Activated T-cell treated with anti-CD3 and anti-CD28 coated beads for 48 hours (primary cell): ENCODE data around the gene CERS1.

ENCODE experiments used
- DNase-seq: peaks from one replicate; pipeline ENCODE4 v3.0.0-alpha.2; 2020; ENCODE audit warnings: low read depth

The CERS1 gene

DNA sequence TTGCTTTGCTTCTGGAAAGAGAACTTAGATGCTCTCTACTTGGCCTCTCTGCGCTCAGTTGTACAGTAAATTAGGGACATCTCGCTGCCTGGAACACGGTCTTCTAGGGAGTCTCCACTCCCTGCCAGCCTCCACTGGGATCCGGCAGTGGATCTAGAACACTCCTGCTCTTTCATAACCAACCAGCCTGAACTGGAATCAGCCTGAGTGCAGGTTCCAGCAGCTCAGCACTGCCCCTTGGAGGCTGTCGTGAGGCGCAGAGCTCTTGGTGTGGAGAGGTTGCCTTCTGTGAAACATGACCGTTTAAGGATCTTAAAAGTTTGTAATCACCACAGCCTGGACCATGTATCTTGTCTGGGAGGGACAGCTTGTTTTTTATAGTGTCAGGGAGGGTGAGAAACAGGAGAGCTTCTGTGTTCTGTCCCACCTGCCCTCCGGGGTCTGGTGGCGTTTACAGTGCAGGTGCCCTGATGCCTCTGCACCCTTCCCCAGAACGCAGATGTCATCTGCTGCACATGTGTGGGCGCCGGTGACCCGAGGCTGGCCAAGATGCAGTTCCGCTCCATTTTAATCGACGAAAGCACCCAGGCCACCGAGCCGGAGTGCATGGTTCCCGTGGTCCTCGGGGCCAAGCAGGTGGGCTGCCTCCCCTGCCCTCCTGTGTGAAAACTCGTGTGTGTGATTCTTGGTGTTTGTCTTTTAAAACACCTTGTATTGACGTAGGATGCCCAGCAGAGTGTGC lies 39.4 kb downstream of the CERS1 start:
- DNase-seq = no peak

DNA sequence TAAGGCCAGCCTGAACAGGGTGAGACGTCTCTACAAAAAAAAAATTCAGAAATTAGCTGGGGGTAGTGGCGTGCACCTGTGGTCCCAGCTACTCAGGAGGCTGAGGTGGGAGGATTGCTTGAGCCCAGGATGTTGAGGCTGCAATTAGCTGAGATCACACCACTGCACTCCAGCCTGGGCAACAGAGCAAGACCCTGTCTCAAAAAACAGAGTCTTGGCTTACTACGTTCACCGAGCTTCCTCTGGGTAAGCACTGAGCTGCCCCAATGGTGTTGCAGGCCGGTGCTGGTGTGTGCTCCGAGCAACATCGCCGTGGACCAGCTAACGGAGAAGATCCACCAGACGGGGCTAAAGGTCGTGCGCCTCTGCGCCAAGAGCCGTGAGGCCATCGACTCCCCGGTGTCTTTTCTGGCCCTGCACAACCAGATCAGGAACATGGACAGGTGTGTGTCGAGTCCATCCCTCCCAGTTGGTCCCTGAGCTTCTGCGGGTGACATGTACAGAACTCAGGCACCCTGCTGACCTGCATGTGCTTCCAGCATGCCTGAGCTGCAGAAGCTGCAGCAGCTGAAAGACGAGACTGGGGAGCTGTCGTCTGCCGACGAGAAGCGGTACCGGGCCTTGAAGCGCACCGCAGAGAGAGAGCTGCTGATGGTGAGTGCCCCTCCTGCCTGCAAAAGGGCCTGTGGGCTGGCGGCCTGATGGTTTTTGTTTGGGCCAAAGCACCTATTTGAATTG lies 40.1 kb downstream of the CERS1 start:
- no peak for DNase-seq

DNA sequence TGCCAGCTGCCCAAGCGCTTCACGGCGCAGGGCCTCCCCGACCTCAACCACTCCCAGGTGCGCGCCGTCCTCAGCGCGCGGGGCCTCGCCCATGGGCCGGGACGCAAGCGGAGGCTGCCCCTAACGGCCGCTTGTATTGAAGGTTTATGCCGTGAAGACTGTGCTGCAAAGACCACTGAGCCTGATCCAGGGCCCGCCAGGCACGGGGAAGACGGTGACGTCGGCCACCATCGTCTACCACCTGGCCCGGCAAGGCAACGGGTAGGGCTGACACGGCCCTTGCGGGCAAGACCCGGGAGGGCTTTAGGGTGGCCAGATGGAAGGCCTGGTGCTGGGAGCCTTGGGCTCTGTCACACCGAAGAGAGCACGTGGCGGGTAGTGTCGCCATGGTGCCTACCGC lies 41.0 kb downstream of the CERS1 start:
- no peak for DNase-seq

DNA sequence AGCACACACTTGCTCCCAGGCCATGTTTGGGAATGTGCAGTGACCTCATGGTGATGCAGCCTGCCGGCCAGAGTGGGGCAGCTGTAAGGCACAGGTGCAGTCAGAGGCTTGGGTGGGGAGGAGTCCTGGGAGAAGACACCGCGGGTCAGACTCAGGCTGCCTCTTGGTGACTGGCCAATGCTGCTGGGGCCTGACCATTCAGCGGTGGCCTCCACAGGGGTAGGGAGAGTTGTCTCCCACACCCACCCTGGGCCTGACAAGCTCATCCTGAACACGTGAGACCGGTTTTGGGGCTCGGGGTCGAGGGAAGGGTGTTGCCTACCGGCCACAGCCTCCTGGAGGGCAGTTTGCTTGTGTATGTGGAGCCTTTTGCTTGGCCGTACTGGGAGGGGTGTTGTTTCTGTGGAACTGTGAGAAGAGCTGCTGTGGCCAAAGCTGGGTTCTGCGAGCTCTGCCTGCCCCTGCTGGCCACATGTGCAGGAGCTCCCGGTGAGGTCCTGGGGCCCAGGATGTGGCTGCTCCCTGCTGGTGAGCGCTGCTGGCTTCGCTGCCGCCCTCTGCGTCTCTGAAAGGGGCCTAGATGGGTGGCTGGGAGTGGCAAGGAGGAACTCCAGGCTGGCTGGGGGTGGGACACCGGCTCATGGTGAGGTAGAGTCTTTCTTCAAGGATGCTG lies 42.1 kb downstream of the CERS1 start:
- no peak for DNase-seq

DNA sequence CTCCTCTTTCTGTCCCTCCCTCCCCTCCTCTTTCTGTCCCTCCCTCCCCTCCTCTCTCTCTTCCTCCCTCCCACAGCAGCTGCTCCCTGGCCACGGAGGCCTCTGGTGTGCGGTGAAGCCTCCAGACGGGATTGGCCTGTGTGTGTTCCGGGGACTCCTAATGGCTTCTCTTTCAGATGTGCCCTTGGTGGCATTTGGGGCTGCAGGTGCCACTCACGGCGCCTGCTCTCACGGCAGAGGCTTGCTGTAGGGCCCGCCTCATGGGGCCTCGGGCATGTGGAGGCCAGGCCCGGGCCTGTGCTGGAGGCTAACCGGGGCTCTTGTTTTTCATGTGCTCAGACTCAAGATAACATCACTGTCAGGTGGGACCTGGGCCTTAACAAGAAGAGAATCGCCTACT lies 43.3 kb downstream of the CERS1 start:
- DNase-seq = no peak

DNA sequence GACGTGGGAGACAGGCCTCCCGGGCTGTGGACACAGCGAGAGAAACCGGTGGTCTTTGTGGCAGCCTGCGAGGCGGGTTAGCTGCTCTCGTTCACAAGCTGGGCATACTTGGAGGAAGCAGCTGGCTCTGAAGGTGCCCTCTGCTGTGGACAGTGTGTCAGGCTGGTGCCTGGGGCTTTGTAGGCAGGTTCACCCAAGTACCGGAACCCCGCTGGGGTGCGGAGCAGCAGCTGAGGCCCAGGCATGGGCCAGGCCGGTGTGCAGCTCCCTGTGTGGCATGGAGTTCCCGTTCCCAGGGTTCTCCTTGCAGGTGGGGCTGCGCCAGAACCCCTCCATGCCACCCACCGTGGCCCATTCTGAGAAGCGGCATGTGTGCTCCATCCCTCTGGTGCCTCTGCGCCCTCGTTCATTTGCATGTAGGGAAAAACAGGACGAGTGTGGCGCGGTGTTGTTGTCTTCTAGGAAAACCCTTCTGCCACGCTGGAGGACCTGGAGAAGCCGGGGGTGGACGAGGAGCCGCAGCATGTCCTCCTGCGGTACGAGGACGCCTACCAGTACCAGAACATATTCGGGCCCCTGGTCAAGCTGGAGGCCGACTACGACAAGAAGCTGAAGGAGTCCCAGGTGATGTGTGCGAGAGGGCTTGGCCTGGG lies 44.2 kb downstream of the CERS1 start:
- no peak for DNase-seq

DNA sequence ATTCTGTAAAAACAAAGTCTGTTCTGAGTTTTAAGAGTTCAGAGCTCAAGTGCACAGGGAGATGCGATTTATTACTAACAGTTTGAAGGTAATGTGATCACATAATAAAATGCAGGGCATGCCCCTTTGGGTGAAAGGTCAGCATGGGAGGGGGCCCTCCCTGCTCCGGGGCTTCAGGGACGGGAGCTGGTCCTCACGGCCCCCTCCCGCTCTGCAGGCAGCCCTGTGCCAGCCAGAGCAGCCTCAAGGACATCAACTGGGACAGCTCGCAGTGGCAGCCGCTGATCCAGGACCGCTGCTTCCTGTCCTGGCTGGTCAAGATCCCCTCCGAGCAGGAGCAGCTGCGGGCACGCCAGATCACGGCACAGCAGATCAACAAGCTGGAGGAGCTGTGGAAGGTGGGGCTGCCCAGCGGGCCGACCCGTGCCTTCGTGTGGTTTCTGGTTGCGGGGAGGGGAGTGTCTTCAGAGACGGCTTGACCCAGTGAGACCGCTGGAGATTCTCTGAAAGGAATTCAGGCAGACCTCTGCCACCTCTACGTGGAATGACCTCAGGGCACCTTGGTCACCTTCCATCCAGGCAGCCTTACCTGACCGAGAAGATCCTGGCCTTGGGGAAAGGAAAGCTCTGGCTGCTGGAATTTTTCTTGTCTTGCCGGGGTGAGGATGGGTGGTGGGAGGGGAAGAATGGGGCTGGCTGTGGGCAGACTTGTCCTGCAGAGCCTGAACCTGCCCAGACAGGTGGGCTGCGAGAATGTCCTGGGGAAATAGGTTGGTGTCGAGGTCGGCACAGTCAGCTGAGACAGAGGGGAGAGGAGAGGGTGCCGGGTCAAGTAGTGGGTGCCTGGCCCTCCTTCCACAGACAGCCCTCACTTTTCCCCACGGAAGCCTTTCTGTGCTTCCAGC lies 45.2 kb downstream of the CERS1 start:
- no peak for DNase-seq

DNA sequence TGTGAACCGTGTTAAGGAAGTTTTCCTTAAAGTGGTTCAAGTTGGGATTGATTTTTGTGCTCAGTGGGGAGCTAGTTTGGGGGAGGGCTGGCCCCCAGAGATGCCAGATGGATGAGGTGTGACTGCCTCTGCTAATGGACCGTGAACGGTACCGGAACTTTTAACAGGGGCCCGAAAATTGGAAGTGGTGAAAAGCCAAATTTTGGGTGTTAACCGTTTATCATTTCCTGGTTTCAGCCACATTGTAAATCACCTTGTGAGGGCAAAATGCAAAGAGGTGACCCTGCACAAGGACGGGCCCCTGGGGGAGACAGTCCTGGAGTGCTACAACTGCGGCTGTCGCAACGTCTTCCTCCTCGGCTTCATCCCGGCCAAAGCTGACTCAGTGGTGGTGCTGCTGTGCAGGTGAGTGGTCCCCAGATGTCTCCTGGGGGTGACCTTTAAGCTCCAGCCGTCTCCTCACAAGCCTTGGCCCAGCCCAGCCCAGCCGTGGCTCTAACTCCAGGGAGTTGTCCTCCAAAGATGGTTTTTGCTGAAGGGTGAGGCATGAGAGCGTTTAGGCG lies 46.0 kb downstream of the CERS1 start:
- DNase-seq = no peak

DNA sequence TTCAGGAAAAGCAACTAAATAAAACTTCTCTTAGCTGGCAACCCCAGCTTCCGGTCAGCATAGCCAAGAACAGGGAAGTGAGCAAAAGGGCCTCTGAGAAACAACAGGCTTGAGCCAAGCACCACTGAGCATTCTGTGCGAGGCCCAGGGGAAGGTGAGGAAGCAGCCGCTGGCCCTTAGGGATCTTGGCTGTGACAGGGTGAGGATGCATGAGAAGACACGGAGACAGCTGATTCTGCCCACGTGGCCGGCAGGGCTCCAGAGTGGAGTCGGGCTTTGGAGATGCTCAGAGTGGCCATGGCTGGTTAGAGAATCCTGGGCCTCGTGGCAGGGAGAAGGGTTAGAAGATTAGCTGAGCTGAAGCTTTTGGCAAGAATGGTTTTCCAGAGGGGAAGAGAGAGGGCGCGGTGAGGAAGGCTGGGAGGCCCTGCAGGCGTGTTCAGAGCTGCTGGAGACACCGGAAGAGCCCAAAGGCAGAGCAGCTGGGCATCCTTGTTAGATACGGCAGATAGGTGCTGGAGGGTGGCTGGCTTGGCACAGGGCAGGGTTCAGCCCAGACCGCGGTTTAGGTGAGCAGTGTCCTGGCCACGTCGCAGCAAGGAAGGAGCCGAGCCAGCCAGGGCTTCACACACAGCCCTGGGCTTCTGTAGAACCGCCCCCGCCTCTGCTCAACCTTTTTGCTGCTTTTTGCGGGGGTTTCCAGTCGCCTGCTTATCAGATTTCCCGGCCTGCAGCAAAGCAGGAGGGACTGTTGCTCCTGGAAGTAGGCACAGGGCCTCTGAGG lies 46.9 kb downstream of the CERS1 start:
- DNase-seq = peak; percentile 21

DNA sequence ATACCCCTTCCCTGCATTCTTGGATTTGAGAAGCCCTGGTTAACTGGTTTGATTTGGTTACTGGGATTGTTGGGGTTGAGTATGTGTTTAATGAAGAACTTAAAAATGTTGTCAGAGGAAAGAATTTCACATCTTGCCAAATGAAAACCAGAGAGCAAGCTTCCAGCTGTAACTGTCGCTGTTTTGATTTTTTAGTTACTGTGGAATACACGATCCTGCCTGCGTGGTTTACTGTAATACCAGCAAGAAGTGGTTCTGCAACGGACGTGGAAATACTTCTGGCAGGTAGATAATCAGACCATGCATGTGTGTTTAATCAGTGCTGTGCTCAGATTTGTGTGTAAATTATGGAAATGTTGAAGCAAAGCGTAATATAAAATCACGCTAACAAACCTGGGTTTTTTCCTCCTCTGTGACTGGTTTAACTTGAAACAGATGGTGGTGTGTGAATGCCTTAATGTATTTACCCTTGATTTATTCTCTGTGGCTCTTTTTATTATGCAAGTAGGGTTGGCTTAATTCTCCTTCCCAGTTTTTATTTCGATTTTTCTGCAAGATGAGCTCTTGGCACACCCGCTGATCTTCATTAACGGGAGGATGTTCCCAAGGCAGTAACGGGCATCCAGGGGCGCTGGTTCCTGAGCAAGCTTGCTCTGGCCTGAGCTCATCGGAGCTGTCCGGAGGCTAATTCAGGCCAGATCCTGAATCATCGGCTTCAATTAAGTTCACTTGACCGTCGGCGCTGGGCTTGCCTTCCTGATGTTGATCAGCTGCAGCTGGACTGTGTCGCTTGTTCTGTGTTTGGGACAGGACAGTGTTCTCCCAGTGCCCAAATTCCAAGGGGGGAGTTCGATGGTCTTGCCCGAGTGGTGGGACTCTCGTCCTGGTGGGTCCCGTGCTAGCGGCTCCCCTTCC lies 48.2 kb downstream of the CERS1 start:
- no peak for DNase-seq

DNA sequence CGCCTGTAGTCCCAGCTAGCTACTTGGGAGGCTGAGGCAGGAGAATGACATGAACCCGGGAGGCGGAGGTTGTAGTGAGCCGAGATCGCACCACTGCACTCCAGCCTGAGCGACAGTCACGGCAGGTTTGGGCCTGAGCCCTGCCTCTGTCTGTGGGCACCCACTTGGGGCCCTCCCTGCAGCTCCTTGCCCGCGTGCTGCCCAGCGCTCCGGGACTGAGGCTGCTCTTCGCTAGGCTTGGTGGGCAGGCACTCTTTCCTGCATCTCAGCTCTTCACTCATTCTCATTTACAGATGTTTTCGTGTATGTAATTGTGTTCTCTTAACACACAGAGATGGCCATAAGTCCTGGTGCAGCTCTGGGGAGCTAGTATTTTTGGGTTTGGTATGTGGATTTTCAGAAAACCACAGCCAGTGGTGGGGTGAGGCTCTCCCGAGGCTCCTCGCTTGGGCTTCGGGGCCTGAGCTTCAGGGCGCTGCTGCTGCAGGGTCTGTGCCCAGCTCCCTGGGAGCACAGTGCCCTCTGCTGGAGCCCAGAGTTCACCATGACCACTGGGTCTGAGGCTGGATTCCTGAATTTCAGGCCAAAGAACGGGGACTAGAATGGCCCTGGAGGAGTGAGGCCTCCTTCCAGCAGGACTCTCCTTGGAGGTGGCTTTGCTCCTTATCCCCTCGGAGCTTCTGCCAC lies 49.0 kb downstream of the CERS1 start:
- peak; percentile 55 for DNase-seq

DNA sequence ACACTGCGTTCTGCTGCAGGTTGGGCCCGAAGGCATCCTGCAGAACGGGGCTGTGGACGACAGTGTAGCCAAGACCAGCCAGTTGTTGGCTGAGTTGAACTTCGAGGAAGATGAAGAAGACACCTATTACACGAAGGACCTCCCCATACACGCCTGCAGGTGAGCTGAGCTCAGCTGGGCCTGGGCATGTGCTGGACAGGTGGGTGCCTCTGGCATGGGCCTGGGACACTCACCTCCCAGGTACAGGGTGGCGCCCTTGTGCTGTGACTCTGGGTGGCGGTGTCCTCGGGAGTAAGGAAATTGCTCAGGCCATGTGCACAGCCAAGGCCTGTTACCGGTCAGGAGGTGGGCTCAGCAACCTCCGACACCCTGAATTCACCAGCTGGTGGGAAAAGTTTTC lies 50.0 kb downstream of the CERS1 start:
- DNase-seq = no peak

DNA sequence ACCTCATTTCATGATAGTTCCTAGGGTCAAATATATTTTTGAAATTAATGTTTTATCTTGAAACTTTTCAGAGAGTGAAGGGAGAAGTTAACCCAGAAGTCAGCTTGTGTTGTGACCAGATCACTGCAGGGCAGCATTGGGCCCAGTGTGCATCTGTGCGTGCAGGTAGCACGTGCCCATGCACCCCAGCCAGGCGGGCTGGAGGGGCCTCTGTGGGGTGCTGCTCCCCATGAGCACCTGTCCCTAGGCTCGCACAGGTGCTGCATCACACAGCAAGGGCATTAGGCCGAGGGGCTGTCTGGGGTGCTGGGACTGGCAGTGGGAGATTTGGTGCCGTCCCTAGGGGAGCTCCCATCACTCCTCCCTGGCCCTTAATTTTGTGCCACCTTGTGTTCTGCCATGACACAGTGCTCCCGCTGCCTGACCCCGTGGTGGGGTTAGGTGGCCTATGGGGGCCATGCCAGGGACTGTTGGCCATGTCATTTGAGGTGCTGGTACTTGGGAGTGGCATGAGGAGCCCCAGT lies 51.1 kb downstream of the CERS1 start:
- DNase-seq = no peak

DNA sequence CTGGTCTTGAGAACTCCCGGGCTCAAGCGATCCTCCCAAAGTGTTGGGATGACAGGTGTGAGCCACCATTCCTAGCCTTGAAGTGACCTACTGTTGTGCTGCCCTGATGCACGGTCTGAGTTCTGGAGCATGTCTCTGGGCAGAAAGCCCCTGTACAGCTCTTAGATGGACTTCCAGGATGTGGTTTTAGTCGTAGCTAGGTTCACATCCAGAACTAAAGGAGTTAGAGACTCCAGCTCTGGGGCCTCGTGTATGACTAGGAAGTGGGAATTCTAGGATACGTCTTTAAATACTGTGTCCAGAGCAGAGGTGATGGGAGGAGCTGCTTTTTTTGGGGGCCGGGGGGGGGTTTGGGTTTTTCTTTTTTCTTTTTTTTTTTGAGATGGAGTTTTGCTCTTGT lies 52.0 kb downstream of the CERS1 start:
- no peak for DNase-seq

DNA sequence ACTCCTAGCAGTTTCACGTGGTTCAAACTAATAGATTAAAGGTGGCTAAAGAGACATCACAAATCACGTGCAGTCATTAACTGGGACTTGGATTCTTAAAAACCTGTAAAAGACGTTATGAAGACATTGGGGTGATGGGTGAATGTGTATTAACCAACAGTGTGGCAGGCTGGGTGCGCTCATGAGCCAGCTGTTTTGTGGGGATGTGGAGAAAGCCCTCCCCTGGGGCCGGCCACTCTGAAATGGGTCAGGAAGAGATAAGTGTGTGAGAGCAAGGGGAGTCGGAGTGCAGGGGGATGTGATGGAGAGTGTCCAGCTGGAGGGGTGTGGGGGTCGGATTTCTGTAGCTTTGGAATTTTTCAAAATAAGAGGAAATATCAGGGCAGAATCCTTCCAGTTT lies 53.8 kb downstream of the CERS1 start:
- DNase-seq = no peak

DNA sequence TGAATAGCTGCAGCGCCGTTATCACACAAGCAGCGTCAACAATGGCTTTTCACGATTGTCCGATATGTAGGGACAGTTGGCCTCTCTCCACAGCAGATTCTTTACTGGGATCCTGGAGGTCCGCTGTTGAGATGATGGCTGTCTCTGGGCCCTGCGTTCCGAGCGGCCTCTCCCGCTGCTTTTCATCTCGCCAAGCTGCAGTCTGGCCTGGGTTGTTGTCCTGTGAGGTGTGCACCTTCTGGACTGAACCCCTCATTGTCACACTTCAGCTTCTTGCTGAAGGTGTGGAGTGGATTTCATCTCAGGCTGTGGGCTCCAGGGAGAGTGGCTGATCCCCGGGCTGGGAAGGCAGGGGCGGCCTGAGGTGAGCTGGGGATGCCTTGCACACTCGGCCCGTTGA lies 54.6 kb downstream of the CERS1 start:
- no peak for DNase-seq

DNA sequence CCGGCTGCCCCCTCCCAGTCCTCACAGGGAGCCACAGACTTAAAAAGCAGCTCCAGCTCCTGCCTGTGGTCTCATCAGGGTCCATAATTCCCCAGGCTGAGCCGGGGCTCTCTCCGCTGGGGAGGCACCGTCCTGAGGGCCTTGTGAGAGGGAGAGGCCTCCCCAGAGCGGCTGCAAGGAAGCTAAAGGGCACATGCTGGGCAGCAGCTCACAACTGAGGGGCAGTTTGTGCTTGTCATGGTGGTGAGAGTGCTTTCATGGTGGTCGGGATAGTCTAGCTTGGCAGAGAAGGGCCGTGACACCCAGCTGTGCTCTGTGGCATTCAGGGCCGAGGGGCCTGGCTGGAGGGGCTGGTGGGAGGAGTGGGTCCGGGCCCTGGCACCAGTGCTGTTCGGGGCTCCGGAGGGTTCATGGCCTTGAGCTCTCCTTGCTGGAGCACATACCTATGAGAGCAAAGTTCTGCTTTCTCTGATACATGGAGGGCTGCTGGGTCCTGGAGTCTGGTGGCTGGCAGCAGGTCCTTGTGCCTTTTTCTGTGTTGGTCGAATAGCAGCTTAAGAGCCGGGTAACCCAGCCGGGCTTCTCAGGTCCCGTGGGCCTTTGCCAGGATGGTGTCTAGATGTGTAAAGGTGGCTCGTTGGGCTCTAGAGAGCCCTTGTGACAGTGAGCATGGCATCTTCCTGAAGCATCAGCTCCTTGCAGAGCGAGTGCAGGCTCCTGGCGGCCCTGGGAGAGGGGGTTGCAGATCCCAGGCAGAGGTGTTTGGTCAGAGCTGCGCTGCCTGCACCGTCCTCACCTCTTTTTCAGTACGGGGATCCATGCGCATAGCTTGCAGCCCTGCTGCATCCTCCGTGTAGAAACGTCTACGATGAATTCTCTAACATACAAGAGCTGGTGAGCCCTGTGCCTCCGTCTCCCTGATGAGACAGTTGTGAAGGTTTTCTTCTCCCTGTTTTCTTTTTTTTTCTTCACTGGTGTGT lies 55.4 kb downstream of the CERS1 start:
- DNase-seq = no peak
